Fibroblast of villous mesenchyme (primary cell): ENCODE measurements around the gene SERPINA6. TPM values are rescaled to one million over a fixed set of nuclear protein-coding genes. Genes with fewer than 3 reads are reported as not detected.
"Not testable (repeated sequence)": the region's sequence is repeated elsewhere in the genome, so short reads cannot be mapped to it uniquely, and the experiment has no call there.

Experiments used
- DNase-seq: peaks from one replicate; pipeline ENCODE4 v3.0.0-alpha.2; 2010; ENCODE audit warnings: low read depth
- H3K4me3 ChIP-seq: 2 replicates; pipeline ENCODE4 v1.5.1; 2011; ENCODE audit warnings: low read depth, mild to moderate bottlenecking, low read length
- total RNA-seq: library from RNA; depleted of rRNA; stranded (reverse); fragments of >200 nt; gene quantifications from 2 replicates; pipeline ENCODE4 v1.2.3, GENCODE V29; 2012
- TF ChIP-seq, protein P1 (sequence below): IDR thresholded peaks from 2 replicates; pipeline ENCODE4 v1.5.1; 2012; ENCODE audit warnings: low read depth, mild to moderate bottlenecking, low read length; ENCODE audit not compliant: insufficient read depth

SERPINA6 gene
- total RNA-seq, 1 donor, result not detected

DNA sequence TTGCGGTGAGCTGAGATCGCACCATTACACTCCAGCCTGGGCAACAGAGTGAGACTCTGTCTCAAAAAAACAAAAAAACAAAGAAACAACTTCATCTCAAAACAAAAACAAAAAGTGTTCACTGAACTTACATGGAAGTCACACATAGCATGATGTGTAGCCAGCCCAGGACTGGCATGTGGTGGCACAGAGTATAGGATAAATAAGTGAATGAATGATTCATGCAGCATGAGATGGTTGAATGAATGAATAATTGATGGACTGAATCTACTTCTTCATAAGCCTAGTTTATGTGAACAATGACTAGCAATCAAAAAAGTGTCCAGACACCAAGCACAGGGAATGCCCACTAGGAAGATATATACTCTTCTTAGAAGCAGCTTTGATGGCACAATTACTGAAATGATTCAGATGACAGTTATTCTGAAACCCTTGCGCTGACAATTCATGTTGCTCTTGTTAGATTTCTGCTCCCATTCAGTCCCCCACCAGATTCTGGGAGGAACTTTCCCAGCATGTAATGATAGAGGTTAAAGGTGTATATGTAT is 31.6 kb upstream of the SERPINA6 start:
- no peak for DNase-seq
- H3K4me3 ChIP-seq, result no peak overlapping the region
- TF ChIP-seq, protein P1, sequence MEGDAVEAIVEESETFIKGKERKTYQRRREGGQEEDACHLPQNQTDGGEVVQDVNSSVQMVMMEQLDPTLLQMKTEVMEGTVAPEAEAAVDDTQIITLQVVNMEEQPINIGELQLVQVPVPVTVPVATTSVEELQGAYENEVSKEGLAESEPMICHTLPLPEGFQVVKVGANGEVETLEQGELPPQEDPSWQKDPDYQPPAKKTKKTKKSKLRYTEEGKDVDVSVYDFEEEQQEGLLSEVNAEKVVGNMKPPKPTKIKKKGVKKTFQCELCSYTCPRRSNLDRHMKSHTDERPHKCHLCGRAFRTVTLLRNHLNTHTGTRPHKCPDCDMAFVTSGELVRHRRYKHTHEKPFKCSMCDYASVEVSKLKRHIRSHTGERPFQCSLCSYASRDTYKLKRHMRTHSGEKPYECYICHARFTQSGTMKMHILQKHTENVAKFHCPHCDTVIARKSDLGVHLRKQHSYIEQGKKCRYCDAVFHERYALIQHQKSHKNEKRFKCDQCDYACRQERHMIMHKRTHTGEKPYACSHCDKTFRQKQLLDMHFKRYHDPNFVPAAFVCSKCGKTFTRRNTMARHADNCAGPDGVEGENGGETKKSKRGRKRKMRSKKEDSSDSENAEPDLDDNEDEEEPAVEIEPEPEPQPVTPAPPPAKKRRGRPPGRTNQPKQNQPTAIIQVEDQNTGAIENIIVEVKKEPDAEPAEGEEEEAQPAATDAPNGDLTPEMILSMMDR, result no peak

DNA sequence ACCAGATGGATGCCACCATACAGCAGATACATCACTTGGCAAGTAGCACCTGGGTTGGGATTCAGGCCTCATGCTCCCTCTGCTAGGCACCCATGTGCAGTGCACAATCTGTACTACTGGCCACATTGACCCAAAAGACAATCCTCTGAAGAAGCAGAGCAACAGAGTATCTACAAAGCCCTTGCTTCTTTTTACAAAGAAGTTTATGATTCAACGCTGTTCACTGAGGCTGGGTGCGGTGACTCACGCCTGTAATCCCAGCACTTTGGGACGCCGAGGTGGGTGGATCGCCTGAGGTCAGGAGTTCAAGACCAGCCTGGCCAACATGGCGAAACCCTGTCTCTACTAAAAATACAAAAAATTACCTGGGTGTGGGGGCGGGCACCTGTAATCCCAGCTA is 31.1 kb upstream of the SERPINA6 start:
- not testable (repeated sequence) for DNase-seq

GRCh38 chr14:94349276-94349675 is 26.1 kb upstream of the SERPINA6 start:
- H3K4me3 ChIP-seq, result no peak overlapping the region
- TF ChIP-seq, protein P1, result no peak
- DNase-seq, result no peak

More for the DNA sequence above, 31.1 kb upstream of the SERPINA6 start:
- H3K4me3 ChIP-seq, result not testable (repeated sequence)

- DNase-seq, result no peak
- TF ChIP-seq, protein P1, result no peak
- H3K4me3 ChIP-seq, result no peak overlapping the region
Measured at GRCh38 chr14:94348836-94349235, 25.7 kb upstream of the SERPINA6 start.

- no peak overlapping the region for H3K4me3 ChIP-seq
- DNase-seq, result no peak
- TF ChIP-seq, protein P1, result no peak
Measured at GRCh38 chr14:94346841-94347240, 23.7 kb upstream of the SERPINA6 start.

DNA sequence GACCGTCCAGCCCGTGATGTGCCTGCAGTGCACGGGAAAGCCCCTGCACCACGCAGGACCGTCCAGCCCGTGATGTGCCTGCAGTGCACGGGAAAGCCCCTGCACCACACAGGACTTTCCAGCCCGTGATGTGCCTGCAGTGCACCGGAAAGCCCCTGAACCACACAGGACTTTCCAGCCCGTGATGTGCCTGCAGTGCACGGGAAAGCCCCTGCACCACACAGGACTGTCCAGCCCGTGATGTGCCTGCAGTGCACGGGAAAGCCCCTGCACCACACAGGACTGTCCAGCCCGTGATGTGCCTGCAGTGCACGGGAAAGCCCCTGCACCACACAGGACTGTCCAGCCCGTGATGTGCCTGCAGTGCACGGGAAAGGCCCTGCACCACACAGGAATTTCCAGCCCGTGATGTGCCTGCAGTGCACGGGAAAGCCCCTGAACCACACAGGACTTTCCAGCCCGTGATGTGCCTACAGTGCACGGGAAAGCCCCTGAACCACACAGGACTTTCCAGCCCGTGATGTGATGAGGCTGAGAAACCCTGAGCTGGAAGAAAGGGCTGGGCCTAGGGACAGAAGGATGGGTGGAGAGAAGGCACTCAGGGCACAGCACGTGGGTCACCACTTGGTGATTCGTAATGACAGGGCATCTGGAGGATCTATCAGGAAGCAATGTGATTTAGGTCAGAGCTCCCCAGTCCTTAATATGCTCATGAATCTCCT is 23.1 kb upstream of the SERPINA6 start:
- not testable (repeated sequence) for H3K4me3 ChIP-seq, DNase-seq

DNA sequence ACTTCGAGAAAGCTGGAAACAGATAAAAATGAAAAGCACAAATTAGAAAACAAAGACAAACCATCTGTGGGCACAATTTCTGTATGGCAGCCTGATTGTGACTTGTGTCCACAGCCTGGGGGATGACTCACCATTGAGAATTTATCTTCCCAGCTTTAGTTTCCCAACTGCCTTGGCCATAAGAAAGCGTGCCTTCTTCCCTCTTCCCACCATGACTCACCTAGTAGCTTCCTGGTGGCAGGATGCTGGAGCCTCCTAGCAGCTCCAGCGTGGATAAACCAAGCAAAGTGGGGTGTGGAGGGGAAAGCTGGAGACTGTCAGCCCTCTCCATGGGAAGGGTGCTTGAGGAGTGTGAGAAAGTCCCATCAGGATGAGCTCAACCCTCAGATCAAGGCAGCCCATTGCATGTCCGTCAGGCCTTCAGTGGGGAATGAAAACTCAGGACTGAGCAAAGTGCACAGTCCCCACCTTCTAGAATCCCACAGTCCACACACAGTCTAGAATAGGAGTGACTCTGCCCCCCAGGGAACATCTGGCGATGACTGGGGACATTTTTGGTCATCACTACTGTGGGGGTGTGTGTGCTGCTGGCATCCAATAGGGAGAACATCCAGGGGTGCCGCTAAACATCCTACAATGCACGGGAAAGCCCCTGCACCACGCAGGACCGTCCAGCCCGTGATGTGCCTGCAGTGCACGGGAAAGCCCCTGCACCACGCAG is 22.4 kb upstream of the SERPINA6 start:
- TF ChIP-seq, protein P1, result no peak
- H3K4me3 ChIP-seq, result no peak overlapping the region
- peak; percentile 72 for DNase-seq
